Gastrocnemius medialis (tissue), 4 donors: Measurements from ENCODE around the gene SAMD4A. TPM values are rescaled to one million over a fixed set of nuclear protein-coding genes. Genes with fewer than 3 reads are reported as not detected.

Experiments used
- ATAC-seq, 2 donors: fragments of 150-250 bp; one replicate each; pipeline ENCODE4 v1.9.1; 2016
- DNase-seq, 2 donors: peaks; one replicate each; pipeline ENCODE4 v3.0.0-alpha.2; 2019
- H3K27ac ChIP-seq, 4 donors: fragments of 200-600 bp; sonication (generic); 1 replicate in 1 of 4; 2 replicates in 3 of 4; pipeline ENCODE4 v1.5.1; 2016 to 2018; ENCODE audit warnings: mild to moderate bottlenecking in 2 of 4, moderate library complexity in 1 of 4
- H3K27me3 ChIP-seq, 3 donors: fragments of 200-600 bp; sonication (generic) in 2 of 3; 1 replicate in 1 of 3; 2 replicates in 2 of 3; pipeline versions ENCODE4 v1.5.1 to v1.6.0; 2016 to 2019; ENCODE audit warnings: mild to moderate bottlenecking in 1 of 3, moderate library complexity in 1 of 3
- H3K36me3 ChIP-seq, 2 donors: fragments of 200-600 bp; sonication (generic) in 1 of 2; one replicate each; pipeline ENCODE4 v1.5.1; 2017 to 2018
- H3K4me1 ChIP-seq, 2 donors: fragments of 200-600 bp; sonication (generic) in 1 of 2; one replicate each; pipeline ENCODE4 v1.5.1; 2016 to 2017; ENCODE audit warnings: mild to moderate bottlenecking in 2 of 2
- H3K4me3 ChIP-seq, 4 donors: fragments of 200-600 bp; sonication (generic) in 3 of 4; 1 replicate in 1 of 4; 2 replicates in 3 of 4; pipeline ENCODE4 v1.5.1; 2016 to 2019; ENCODE audit warnings: mild to moderate bottlenecking in 2 of 4
- H3K9me3 ChIP-seq, 3 donors: fragments of 200-600 bp; sonication (generic) in 2 of 3; 1 replicate in 1 of 3; 2 replicates in 2 of 3; pipeline ENCODE4 v1.5.1; 2016 to 2019
- CTCF ChIP-seq, 5 experiments: fragments of 450-650 bp in 3 of 5; fragments of 200-600 bp in 2 of 5; sonication (generic) in 2 of 5; IDR thresholded peaks in 4 of 5; conservative IDR thresholded peaks in 1 of 5; 1 replicate in 4 of 5; 2 replicates in 1 of 5; pipeline ENCODE4 v1.5.1; 2016 to 2019; ENCODE audit warnings: antibody characterized with exemption in 5 of 5, mild to moderate bottlenecking in 3 of 5, moderate library complexity in 3 of 5
- POLR2A ChIP-seq, 2 donors: fragments of 450-650 bp; IDR thresholded peaks; one replicate each; pipeline ENCODE4 v1.6.1; 2017; ENCODE audit warnings: antibody characterized with exemption in 2 of 2, mild to moderate bottlenecking in 2 of 2, moderate library complexity in 2 of 2
- in situ Hi-C, 4 donors: fragments of 200-750 bp; cut with MboI; loops; one replicate each; pipeline versions ENCODE4 v1.15.0 to v1.8.0; 2017; ENCODE audit warnings: low sequenced_read_pairs in 4 of 4
- intact Hi-C: fragments of 100-400 bp; cut with DNase I; formaldehyde crosslinking; loops from one replicate; pipeline ENCODE4 v1.15.1; 2023; ENCODE audit warnings: low total_unique reads
- total RNA-seq, 4 donors: library from RNA; depleted of rRNA; stranded (reverse); fragments of >200 nt; gene quantifications; one replicate each; pipeline versions ENCODE4 v1.1.0 to v1.2.3, GENCODE V29; 2016

The SAMD4A gene
- total RNA-seq, 4 donors from 2014 or later: 26.4 to 48.0 (median 42.2) TPM

DNA sequence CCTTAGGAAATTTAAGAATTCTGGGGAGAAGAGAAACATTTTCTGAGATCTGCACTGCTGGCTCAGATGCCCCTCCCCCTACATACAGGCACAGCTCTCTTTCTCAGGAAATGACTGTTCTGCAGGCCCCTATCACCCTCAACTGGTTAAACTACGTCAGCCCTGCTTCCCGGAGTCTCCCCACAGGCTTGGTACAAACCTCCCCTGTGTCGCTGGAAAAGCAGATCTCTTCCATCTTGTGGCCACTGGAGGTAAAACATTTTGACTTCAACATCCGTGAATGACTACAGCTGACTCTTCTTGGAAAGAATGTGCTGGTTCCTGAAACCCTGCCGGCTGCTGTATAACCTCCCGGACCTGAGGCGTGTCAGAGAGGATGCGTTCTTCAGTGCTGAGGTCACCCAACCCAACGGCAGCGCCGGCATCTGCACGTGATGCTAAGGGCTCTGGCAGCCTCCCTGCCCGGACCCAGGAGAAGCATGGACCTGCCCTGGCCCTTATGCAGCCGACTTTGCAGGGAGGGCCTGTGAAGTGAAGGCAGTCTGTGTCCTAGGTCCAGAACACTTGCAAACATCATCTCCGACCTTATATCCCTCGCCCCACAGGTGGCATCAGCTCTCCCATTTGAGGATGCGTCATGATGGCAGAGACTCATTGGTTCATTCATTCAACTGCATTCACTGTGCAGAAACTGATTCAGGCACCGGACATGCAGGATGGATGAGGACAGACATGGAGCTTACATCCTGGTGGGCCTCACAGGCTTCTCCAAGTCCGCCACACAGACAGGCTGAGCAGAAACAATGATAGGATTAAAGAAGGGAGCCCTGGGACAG, 206.5 kb downstream of the SAMD4A start:
- peak; percentile 70 to 87 (median 72) for TF ChIP-seq CTCF (IDR thresholded peaks at IDR 0.05 in 4 of 5, conservative IDR thresholded peaks at IDR 0.05 in 1 of 5)
- no peak for TF ChIP-seq POLR2A (IDR thresholded peaks at IDR 0.05)
- peak; percentile 63 to 79 for DNase-seq
- H3K27me3 ChIP-seq: no peaks in the 10 kb centered on the region
- peak overlapping the region; percentile 83 to 94 (median 88) for H3K27ac ChIP-seq
- intact Hi-C loops: loop anchor here (1.0 to 5.0 kb wide), 4 partner anchors 34 to 209 kb away; no protein-coding TSS in a partner anchor
- H3K36me3 ChIP-seq: no peaks in the 10 kb centered on the region
- H3K9me3 ChIP-seq: no peaks in the 10 kb centered on the region
- no peak overlapping the region for H3K4me3 ChIP-seq
- in situ Hi-C loops: loop anchor here (5.0 to 10.0 kb wide), 5 partner anchors 79 to 209 kb away; partner anchors contain the start of gene SAMD4A (in 1 of the 4)
- ATAC-seq: peak; percentile 80 to 85
- peaks cover 78 to 83% of the 10 kb centered on the region in 2 donors for H3K4me1 ChIP-seq

GRCh38 chr14:54774824-54775223, 207.9 kb downstream of the SAMD4A start:
- peaks cover 74 to 79% of the 10 kb centered on the region in 2 donors for H3K4me1 ChIP-seq
- in situ Hi-C loops: loop anchor here (5.0 to 10.0 kb wide), 6 partner anchors 80 to 213 kb away; partner anchors contain the start of gene SAMD4A (in 1 of the 4)
- no peak for TF ChIP-seq CTCF (IDR thresholded peaks at IDR 0.05 in 4 of 5, conservative IDR thresholded peaks at IDR 0.05 in 1 of 5)
- TF ChIP-seq POLR2A (IDR thresholded peaks at IDR 0.05): no peak
- H3K4me3 ChIP-seq: no peak overlapping the region
- H3K9me3 ChIP-seq: no peaks in the 10 kb centered on the region
- intact Hi-C loops: loop anchor here (5.0 kb wide), 1 partner anchor 32 kb away; no protein-coding TSS in a partner anchor
- ATAC-seq (no peak), DNase-seq (no peak)
- H3K27ac ChIP-seq: peak overlapping the region; percentile 83 to 94 (median 88)
- H3K36me3 ChIP-seq: peaks cover 0 to 3% of the 10 kb centered on the region in 2 donors
- no peaks in the 10 kb centered on the region for H3K27me3 ChIP-seq

GRCh38 chr14:54775486-54776140, 208.7 kb downstream of the SAMD4A start:
- H3K4me1 ChIP-seq: peaks cover 66 to 71% of the 10 kb centered on the region in 2 donors
- peak overlapping the region; percentile 83 to 94 (median 88) for H3K27ac ChIP-seq
- no peaks in the 10 kb centered on the region for H3K9me3 ChIP-seq
- intact Hi-C loops: no loop called here
- ATAC-seq: no peak
- peaks cover 0 to 8% of the 10 kb centered on the region in 2 donors for H3K36me3 ChIP-seq
- no peaks in the 10 kb centered on the region for H3K27me3 ChIP-seq
- in situ Hi-C loops: loop anchor here in 3 of 4 donors (5.0 to 10.0 kb wide), 3 partner anchors 81 to 213 kb away; partner anchors contain the start of gene SAMD4A (in 1 of the 3)
- DNase-seq: no peak
- no peak overlapping the region for H3K4me3 ChIP-seq
- TF ChIP-seq CTCF (IDR thresholded peaks at IDR 0.05 in 4 of 5, conservative IDR thresholded peaks at IDR 0.05 in 1 of 5) (no peak), POLR2A (IDR thresholded peaks at IDR 0.05) (no peak)

DNA sequence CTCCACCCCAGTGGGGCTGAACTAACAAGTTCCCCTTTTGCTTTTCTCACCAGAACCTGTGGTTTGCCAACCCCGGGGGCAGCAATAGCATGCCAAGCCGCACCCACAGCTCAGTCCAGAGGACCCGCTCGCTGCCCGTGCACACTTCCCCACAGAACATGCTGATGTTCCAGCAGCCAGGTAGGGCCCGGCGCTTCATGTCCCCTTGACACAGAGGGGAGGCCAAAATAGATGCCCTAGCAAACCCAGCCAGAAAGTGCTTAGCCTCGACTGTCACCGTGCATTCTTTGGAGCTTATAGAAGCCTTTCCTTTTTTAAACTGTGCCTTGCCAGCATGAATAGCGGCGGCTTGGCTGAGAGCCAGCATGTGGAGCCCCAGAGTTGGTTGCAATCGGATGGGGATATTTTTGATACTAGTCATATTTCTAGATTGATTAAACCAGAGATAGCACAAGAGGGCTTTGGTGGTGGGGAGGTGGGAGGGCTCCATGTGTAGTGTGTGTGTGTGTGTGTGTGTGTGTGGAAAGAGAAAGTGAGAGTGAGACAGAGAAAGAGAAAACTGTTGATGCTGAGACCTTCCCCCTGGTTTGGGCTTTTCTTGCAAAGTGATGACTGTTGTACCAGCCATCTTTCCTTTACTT, 209.6 kb downstream of the SAMD4A start:
- no peak for TF ChIP-seq POLR2A (IDR thresholded peaks at IDR 0.05)
- no peak for TF ChIP-seq CTCF (IDR thresholded peaks at IDR 0.05 in 4 of 5, conservative IDR thresholded peaks at IDR 0.05 in 1 of 5)
- Histone ChIP-seq H3K27me3 (no peaks in the 10 kb centered on the region), H3K4me1 (peaks cover 58 to 62% of the 10 kb centered on the region in 2 donors), H3K9me3 (no peaks in the 10 kb centered on the region), H3K36me3 (peaks cover 0 to 8% of the 10 kb centered on the region in 2 donors), H3K27ac (peak overlapping the region; percentile 83 to 94 (median 88)), H3K4me3 (no peak overlapping the region)
- in situ Hi-C loops: loop anchor here in 3 of 4 donors (5.0 to 10.0 kb wide), 3 partner anchors 82 to 214 kb away; partner anchors contain the start of gene SAMD4A (in 1 of the 3)
- intact Hi-C loops: no loop called here
- ATAC-seq (no peak), DNase-seq (peak in 1 of 2 donors; percentile 43)
